ENCODE results near the gene HBG2. TPM values are rescaled to one million over a fixed set of nuclear protein-coding genes. Genes with fewer than 3 reads are reported as not detected.
"Not testable (repeated sequence)": the region's sequence is repeated elsewhere in the genome, so short reads cannot be mapped to it uniquely, and the experiment has no call there.

Gene HBG2
- polyA plus RNA-seq, 1 donor = 1,834 TPM

- no peak for DNase-seq
Observed at GRCh38 chr11:5281596-5281995, 27.0 kb upstream of the HBG2 start.

GRCh38 chr11:5280582-5281102 is 26.1 kb upstream of the HBG2 start:
- peak; percentile 22 for DNase-seq

- no peak for DNase-seq
Observed at GRCh38 chr11:5279471-5280090, 25.0 kb upstream of the HBG2 start.

GRCh38 chr11:5277807-5278382 is 23.3 kb upstream of the HBG2 start:
- DNase-seq = no peak

DNA sequence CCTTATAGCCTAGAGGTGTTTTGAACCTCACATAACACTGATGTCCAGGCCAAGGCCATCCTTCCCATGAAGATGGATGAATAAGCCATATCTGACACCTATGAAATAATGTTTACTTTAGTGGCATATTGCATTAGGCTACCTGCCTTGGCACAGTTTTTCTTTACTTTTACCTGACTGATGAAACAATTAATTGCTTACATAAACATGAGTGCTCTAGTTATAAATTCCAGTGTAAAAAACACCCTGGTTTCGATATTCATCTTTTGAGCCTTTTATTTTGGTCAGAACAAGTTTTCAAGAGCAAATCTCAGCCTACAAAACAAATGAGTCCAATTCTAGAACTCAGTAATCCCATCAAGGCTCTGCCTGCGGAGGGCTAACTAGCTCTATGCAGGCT is 22.1 kb upstream of the HBG2 start:
- no peak for DNase-seq

DNA sequence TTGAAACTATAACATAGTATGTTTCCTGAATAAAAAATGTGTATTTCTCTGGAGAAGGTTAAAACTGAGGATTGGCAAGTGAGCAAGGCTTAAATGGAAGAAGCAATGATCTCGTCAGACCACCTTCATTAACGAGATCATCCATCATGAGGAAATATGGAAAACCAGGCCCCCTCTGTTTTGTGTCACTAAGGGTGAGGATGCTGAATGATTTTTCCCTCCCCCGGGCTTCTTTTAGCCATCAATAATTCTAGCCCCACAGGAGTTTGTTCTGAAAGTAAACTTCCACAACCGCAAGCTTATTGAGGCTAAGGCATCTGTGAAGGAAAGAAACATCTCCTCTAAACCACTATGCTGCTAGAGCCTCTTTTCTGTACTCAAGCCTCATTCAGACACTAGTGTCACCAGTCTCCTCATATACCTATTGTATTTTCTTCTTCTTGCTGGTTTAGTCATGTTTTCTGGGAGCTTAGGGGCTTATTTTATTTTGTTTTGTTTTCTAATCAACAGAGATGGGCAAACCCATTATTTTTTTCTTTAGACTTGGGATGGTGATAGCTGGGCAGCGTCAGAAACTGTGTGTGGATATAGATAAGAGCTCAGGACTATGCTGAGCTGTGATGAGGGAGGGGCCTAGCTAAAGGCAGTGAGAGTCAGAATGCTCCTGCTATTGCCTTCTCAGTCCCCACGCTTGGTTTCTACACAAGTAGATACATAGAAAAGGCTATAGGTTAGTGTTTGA is 21.0 kb upstream of the HBG2 start:
- no peak for DNase-seq

GRCh38 chr11:5274395-5274794 is 19.8 kb upstream of the HBG2 start:
- no peak for DNase-seq

DNA sequence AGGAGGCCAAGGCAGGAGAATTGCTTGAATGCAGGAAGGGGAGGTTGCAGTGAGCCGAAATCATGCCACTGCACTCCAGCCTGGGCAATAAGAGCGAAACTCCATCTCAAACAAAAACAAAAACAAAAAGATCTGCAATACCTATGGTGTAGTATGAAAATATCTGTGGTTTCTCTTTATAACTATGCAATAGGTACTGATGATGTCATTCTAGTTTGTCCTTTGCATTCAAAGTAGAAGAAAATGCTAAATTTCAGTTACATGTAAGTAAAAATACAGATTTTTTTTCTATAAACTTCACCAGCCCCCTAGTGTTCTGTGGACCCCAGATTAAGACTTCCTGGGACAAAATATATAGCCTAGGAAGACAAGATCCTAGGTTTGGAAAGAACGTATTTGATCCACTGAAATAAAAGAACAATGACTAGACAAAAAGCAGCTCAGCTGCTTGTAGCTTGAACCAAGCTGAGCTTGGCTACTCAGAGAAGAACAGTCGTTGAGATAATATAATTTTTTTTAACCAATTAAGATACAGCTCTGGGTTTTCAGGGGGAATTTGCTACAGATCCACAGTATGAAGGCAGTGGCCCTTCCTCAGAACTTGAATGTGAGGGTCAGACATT is 17.9 kb upstream of the HBG2 start:
- no peak for DNase-seq

DNA sequence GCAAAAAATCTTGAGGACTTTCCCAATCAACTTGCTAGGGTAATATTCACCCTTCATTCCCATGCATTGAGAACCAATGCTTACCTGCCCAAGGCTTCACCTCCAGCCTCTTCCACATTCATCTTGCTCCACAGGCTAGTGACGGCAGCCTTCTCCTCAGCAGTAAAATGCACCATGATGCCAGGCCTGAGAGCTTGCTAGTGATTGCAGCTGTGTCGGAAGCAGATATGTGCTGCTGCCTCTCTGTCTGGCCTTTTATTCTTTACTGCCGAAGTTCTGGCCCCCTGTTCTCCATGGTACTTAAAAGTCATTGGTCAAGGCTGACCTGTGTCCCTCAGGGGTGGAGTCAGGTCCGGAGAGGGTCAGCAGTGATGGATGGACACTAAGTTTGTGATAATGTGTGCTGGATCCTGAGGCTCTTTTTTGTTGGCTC is 15.2 kb upstream of the HBG2 start, which contains the start of gene HBE1:
TSS of gene HBE1 (minus strand) at position 231 of the 433 bp plus-strand sequence. CDS start at position 176, 55 bp downstream.
- no peak for DNase-seq

- DNase-seq = no peak
Observed at GRCh38 chr11:5267033-5267563, 12.5 kb upstream of the HBG2 start.

- DNase-seq = no peak
Observed at GRCh38 chr11:5266609-5267008, 12.0 kb upstream of the HBG2 start.

DNA sequence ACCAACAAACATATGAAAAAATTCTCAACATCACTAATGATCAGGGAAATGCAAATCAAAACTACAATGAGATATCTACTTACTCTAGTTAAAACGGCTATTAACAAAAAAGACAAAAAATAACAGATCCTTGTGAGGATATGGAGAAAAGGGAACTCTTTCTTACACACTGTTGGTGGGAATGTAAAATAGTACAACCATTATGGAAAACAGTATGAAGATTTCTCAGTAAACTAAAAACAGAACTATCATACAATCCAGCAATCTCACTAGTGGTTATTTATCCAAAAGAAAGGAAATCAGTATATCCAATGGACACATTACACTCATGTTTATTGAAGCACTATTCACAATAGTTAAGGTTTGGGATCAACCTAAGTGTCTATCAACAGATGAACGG is 11.3 kb upstream of the HBG2 start:
- no peak for DNase-seq

DNA sequence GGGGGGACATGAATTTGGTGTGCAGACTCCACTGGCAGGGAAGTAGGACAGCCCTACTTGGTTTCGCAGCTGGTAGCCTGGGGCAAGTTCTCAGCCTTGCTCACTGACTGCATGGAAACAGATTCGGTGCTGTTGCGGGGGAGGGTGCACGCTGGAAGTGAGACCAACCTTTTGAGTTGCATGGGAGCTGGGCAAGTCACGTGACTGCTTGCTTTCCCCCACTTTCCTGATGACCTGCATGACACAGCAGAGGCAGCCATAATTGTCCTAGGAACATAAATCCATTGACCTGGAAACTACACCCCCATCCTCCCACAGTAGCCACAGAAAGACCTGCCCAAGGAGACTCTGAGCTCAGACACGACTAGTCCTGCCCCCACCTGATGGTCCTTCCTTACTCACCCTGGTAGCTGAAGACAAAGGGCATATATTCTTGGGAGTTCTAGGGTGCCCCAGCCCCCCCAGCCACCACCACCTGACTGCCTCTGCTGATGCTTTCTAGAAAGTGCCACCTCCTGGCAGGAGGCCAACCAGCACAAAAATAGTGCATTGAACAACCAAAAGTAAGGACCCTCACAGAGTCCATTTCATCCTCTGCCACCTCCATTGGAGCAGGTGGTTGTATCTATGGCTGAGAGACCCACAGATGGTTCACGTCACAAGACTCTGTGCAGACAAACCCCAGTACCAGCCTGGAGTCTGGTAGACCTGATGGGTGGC is 4.1 kb upstream of the HBG2 start:
- no peak for DNase-seq

DNA sequence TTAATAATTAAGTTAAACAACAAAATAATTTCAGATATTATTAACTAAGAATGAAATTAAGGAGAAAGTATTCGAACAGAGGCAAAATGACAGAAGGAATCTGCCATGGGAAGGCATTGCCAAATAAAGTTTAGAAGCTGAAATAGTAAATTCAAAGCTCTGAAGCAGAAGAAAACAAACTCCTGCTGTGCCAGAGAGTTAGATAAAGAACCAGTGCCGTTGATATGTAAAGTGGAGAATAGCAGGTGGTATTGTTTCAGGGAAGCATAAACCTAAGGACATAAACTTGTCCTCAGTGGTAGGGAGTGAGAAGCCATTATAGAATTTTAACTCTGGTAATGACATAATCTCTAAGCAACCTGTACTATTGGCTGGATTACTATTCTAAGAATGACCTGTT is 2.7 kb upstream of the HBG2 start:
- no peak for DNase-seq

DNA sequence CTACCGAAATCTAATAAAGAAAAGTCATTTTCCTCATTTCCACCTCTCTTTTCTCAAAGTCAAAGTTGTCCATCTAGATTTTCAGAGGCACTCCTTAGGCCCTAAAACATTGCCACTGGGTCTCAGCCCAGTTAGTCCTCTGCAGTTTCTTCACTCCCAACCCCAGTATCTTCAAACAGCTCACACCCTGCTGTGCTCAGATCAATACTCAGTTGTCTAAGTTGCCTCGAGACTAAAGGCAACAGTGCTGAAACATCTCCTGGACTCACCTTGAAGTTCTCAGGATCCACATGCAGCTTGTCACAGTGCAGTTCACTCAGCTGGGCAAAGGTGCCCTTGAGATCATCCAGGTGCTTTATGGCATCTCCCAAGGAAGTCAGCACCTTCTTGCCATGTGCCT is 558 bp downstream of the HBG2 start:
- not testable (repeated sequence) for DNase-seq

- DNase-seq = not testable (repeated sequence)
Observed at GRCh38 chr11:5253440-5253839, 1.1 kb downstream of the HBG2 start.

DNA sequence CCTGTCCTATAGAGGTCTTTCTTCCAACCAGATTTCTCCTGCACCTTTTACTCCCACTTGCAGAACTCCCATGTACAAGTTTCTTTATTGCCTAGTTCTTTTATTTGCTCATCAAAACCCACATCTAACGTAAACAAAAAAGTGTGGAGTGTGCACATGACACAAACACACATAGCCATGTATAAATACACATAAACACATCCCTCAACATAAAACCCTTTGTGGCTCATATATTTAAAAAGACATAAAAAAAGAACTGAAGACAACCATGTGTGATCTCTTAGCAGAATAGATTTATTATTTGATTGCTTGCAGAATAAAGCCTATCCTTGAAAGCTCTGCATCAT is 1.7 kb downstream of the HBG2 start:
- DNase-seq = no peak

DNA sequence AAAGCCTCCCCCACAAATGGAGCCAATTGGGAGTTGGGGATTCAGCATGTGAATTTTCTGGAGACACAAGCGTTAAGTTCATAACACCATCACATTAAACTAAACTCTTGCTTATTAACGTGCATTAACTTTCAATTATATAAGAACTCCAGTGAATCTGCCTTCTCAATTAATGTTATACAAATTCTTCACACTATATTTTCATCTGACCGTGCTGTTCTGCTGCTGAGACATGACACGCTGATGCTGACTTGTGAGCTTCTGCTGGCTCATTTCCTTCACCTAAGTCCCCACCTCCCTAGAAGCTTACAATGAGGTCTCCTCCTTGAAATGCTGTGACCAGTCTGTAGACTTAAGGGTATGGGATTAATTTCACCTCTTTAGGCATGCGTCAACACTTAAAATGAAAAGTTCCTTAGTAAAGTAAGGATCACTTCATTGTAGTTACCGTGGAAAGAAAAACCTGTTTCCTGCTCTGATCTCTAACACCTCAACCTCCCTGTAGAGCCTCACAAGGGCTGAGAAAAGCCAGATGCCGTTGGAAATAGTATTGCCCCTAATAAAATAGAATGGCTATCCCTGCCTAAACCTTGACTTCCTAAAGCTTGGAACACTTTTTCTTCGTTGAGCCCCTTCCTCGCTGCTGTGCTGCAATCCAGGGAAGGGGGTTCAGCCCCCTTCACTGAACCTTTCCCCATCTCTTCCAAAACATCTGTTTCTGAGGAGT is 2.2 kb downstream of the HBG2 start:
- no peak for DNase-seq

DNA sequence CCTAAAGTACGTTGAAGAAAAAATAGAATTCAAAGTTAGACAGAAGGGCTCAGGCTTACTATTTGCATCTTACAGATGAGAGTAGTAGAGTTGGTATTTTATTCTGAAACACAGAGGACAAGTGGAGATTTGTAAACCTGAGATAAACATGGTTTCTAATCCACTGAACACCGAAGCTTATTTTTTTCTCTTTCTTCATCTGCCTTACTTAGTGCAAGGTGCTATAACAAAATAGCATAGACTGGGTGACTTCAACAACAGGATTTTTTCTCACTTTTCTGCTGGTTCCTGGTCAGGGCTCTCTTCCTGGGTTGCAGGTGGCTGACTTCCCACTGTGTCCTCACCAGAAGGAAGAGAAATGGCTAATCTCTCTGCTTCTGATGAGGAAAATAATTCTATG is 2.8 kb downstream of the HBG2 start:
- DNase-seq = no peak

DNA sequence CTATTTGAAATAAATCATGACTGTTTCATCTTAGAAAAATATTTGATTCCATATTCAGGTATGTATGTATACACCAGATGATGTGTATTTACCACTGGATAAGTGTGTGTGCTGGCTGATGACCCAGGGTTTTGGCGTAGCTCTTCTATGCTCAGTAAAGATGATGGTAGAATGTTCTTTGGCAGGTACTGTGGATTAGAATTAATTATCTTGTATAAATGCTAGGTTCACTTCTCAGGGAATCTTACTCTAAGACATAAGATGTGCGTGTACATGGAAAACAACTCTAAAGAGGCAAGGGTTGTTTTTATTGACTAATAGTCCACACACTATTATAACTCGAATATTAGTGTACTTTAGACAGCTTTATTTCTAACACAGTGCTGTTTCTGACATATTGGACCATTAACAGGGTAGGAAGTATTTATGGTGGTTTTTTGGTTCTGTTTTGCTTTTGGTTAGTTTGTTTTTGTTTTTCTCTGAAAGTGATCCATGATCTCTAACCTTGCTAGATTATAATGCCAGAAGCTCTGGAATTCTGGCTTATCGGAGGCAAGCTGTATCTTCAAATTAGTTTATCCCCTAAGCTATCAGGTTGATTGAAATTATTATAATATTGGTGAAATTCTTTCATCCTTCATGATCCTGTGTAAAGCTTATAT is 3.9 kb downstream of the HBG2 start:
- no peak for DNase-seq

DNA sequence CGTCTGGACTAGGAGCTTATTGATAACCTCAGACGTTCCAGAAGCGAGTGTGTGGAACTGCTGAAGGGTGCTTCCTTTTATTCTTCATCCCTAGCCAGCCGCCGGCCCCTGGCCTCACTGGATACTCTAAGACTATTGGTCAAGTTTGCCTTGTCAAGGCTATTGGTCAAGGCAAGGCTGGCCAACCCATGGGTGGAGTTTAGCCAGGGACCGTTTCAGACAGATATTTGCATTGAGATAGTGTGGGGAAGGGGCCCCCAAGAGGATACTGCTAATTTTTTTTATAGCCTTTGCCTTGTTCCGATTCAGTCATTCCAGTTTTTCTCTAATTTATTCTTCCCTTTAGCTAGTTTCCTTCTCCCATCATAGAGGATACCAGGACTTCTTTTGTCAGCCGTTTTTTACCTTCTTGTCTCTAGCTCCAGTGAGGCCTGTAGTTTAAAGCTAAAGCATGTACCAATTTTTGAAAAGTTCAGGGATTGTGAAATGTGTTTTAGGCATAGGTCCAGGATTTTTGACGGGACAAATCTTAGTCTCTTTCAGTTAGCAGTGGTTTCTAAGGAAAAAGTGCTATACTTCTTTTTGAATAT is 4.7 kb downstream of the HBG2 start, which contains the start of gene HBG1:
TSS of gene HBG1 (minus strand) at position 51 of the 590 bp plus-strand sequence. CDS start 53 bp downstream, outside the sequence.
- not testable (repeated sequence) for DNase-seq

All from hindlimb muscle (tissue), 1 donor.